Osteocyte (in vitro differentiated cells): Measurements from ENCODE around the gene ZNF592. TPM values are rescaled to one million over a fixed set of nuclear protein-coding genes. Genes with fewer than 3 reads are reported as not detected.

Source experiments
- DNase-seq: peaks from one replicate; pipeline ENCODE4 v3.0.0; 2021; ENCODE audit warnings: mixed read lengths; ENCODE audit not compliant: unreplicated experiment; ENCODE audit errors: extremely low spot score
- H3K27ac Mint-ChIP-seq: one replicate; pipeline ENCODE4 v1.8.0; 2021; ENCODE audit warnings: mild to moderate bottlenecking, mixed read lengths; ENCODE audit not compliant: unreplicated experiment
- H3K27me3 Mint-ChIP-seq: one replicate; pipeline ENCODE4 v1.8.0; 2021; ENCODE audit warnings: mixed read lengths; ENCODE audit not compliant: unreplicated experiment
- H3K36me3 Mint-ChIP-seq: one replicate; pipeline ENCODE4 v1.8.0; 2021; ENCODE audit warnings: mixed read lengths; ENCODE audit not compliant: unreplicated experiment
- H3K4me1 Mint-ChIP-seq: one replicate; pipeline ENCODE4 v1.8.0; 2021; ENCODE audit warnings: mixed read lengths; ENCODE audit not compliant: unreplicated experiment
- H3K4me3 Mint-ChIP-seq: one replicate; pipeline ENCODE4 v1.8.0; 2021; ENCODE audit warnings: mild to moderate bottlenecking, moderate library complexity, mixed read lengths; ENCODE audit not compliant: unreplicated experiment
- H3K9me3 Mint-ChIP-seq: one replicate; pipeline ENCODE4 v1.8.0; 2021; ENCODE audit warnings: mixed read lengths; ENCODE audit not compliant: unreplicated experiment
- total RNA-seq: library from RNA; stranded (reverse); gene quantifications from 2 replicates; pipeline ENCODE4 v1.2.1, GENCODE V29; 2021
- TF ChIP-seq, protein P1 (sequence below): fragments of 200-600 bp; sonication (generic); IDR thresholded peaks from 2 replicates; pipeline ENCODE4 v1.5.0; 2021; ENCODE audit warnings: antibody characterized with exemption, mild to moderate bottlenecking, moderate library complexity

The ZNF592 gene
- total RNA-seq, 1 donor from 2014 or later = 30.1 TPM

DNA sequence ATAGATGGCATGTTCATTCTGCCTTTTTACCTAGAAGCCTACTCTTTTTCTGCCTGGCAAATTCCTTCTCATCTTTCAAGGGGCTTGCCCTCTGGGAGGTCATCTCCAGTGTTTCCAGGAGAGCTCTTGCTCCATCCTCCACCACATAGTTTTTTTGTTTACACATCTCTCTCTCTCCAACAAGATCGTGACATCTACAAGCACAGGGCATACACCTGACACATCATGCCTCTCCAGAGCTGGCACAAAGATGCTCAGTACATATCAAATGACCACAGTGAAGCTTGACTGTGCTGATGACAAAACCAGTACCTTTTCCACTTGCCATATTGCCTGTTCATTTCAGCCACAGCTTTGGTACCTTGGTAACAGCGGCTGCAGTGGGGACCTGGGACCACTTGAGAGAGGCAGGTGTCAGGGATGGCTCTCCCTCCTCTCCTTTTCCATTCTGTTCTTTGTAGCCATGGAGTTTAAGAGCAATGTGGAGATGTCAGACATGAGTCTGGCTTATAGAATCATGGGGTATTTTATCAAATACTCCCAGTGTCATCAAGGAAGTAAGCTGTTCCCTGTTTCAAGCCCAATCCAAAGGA is 84.2 kb downstream of the ZNF592 start:
- H3K4me1 Mint-ChIP-seq = peaks cover 3% of the 10 kb centered on the region
- TF ChIP-seq, protein P1, sequence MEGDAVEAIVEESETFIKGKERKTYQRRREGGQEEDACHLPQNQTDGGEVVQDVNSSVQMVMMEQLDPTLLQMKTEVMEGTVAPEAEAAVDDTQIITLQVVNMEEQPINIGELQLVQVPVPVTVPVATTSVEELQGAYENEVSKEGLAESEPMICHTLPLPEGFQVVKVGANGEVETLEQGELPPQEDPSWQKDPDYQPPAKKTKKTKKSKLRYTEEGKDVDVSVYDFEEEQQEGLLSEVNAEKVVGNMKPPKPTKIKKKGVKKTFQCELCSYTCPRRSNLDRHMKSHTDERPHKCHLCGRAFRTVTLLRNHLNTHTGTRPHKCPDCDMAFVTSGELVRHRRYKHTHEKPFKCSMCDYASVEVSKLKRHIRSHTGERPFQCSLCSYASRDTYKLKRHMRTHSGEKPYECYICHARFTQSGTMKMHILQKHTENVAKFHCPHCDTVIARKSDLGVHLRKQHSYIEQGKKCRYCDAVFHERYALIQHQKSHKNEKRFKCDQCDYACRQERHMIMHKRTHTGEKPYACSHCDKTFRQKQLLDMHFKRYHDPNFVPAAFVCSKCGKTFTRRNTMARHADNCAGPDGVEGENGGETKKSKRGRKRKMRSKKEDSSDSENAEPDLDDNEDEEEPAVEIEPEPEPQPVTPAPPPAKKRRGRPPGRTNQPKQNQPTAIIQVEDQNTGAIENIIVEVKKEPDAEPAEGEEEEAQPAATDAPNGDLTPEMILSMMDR = no peak
- no peak for DNase-seq
- H3K27ac Mint-ChIP-seq = no peak overlapping the region
- H3K36me3 Mint-ChIP-seq = no peaks in the 10 kb centered on the region
- no peaks in the 10 kb centered on the region for H3K9me3 Mint-ChIP-seq
- peaks cover 36% of the 10 kb centered on the region for H3K27me3 Mint-ChIP-seq
- H3K4me3 Mint-ChIP-seq = no peak overlapping the region

DNA sequence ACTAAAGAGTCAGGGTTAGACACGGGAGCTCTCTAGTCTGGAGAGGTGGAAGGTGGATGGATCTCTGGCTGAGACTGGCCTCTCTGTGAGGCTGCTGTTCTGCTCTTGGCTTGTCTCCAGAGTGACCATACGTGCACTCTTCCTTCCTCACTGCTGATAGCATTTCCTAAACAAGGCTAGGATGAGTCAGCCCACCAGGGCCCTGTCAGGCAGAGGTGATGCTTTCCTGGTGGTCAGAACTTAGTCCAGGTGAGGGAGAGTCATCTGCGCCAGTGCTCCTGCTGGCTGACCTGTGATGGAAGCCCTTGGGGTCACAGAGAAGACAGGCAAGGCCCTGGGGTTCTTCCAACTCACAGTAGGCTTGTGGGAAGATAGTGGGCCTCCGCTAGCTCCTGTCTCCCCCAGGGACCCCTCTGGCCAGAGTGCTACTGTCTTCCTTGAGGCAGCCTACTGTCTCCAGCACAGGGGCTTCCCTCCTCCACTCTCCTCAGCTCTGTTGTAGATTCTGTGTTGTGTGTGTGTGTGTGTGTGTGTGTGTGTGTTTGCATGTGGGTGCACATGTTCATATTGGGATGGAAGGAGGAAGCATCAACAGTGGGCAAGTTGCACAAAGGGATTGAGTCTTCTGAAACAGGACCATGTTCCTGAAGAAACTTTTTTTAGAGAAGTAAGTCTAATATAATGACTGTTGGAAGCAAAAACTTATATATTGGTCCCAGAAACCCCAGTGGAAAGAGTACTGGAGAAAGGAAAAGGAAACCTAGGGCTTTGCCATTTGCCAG is 85.2 kb downstream of the ZNF592 start:
- Mint-ChIP-seq H3K4me1 (no peaks in the 10 kb centered on the region), H3K27me3 (peaks cover 36% of the 10 kb centered on the region), H3K4me3 (no peak overlapping the region), H3K27ac (no peak overlapping the region), H3K36me3 (no peaks in the 10 kb centered on the region), H3K9me3 (no peaks in the 10 kb centered on the region)
- DNase-seq = no peak
- TF ChIP-seq, protein P1 = no peak

DNA sequence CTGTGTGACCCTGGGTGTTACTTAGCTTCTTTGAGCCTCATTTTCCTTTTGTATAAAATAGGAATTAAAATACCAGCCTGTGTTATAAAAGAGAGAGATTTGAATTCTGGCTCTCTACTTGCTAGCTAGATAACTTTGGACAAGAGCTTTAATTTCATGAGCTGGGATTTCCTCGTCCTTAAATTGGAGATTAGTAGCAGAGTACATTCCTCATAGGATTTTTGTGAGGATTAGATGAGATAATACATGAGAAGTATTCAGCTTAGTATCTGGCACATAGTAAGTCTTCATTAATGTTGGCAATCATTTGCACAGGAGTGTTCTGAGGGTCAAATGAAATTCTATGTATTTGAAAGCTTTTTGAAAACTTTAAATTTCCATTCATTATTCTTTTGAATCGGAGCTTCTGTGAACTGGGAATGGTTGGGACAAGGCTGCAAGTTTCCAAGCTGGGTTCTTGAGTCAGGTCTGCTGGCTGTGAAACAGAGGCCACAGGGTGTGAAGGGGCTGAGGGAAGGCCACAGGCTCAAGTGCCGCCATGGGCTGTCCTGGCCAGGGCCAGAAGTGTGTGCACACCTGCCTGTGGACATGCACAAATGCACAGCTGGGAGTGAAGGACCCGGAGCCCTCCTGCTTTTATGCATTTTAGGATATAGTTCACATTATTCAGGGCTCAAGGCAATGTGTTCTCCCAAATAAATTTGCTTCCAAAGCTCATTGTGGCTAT is 86.0 kb downstream of the ZNF592 start:
- DNase-seq = no peak
- H3K27ac Mint-ChIP-seq = no peak overlapping the region
- peaks cover 1% of the 10 kb centered on the region for H3K4me1 Mint-ChIP-seq
- TF ChIP-seq, protein P1 = no peak
- H3K4me3 Mint-ChIP-seq = no peak overlapping the region
- no peaks in the 10 kb centered on the region for H3K9me3 Mint-ChIP-seq
- peaks cover 33% of the 10 kb centered on the region for H3K27me3 Mint-ChIP-seq
- no peaks in the 10 kb centered on the region for H3K36me3 Mint-ChIP-seq

DNA sequence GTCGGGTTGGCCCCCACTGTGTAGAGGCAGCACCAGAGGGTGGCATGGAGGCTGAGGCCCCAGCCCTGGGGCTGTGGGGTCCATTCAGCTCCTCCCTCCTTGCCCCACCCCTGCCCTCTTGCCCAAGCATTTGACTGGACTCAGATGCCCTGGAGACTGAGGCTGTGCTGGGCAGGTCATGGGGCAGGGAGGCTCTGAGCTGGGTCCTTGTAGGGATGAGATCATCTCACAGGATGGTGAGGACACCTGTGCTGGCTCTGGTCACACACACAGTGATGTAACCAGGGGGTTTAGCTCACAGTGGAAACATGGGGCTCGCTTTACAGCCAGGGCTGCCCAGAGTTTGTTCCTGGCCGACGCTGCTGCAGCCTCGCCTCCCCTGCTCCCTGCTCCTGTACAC is 86.6 kb downstream of the ZNF592 start:
- H3K36me3 Mint-ChIP-seq = no peaks in the 10 kb centered on the region
- H3K4me1 Mint-ChIP-seq = peaks cover 6% of the 10 kb centered on the region
- no peak overlapping the region for H3K27ac Mint-ChIP-seq
- DNase-seq = no peak
- TF ChIP-seq, protein P1 = no peak
- no peak overlapping the region for H3K4me3 Mint-ChIP-seq
- peaks cover 30% of the 10 kb centered on the region for H3K27me3 Mint-ChIP-seq
- no peaks in the 10 kb centered on the region for H3K9me3 Mint-ChIP-seq
